Measurements from ENCODE around the gene SDHC. TPM values are rescaled to one million over a fixed set of nuclear protein-coding genes. Genes with fewer than 3 reads are reported as not detected.

SDHC gene
- total and polyA plus RNA-seq, 2 of the 13 experiments (the other 11 are each of a cell fraction or from before 2014, with no cell fraction given): 27.1 to 229 TPM

DNA sequence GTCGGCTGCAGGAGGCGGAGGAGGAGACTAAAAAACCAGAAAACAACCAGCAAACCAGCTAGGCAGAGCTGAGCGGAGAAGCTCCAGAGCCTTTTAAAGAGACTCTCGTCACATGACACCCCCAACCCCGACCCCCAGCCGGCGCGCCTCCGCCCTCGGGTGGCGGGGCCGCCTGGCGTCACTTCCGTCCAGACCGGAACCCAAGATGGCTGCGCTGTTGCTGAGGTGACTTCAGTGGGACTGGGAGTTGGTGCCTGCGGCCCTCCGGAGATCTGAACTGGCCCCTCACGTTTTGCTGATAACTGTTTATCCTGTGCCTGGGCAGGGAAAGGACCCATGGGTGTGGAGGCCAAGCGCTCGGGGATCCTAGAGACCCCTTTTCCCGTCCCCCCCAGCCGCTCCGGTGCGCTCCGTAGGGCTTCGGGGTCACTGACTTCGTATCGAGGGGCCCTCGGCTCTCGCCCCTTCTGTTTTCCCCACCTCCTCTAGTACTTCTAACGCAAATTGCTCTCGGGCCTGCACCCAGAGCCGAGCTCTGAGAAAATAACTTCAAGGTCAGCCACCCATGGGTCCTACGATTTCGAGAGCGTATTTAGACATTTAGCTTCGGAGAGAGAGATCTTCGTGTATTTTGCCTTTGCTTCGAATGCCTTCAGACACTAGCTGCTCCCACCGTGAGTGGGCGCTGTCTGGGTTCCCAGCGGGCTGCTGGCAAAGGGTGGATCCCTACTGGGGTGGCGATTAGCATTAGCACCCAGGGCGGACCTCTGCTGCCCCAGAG is at the start of gene SDHC (continued):
- TF ChIP-seq RFX5 (IDR thresholded peaks at IDR 0.05; ENCODE audit: low read depth, low read length) (peak; percentile 41; the same call in 1 of the 2 replicates), STAG1 (CRISPR knock-in tag; IDR thresholded peaks at IDR 0.05) (peak; percentile 18; the same call in 1 of the 2 replicates), SAP130 (CRISPR knock-in tag; IDR thresholded peaks at IDR 0.05; ENCODE audit: low read depth) (peak; percentile 77), ZNF879 (CRISPR knock-in tag; IDR thresholded peaks at IDR 0.05) (no peak), HNRNPUL1 (IDR thresholded peaks at IDR 0.05; ENCODE audit: low read depth, low read length) (no peak), ZNF496 (CRISPR knock-in tag; IDR thresholded peaks at IDR 0.05; ENCODE audit: insufficient replicate concordance) (no peak), ZNF367 (CRISPR knock-in tag; IDR thresholded peaks at IDR 0.05; ENCODE audit: borderline replicate concordance) (peak; percentile 84), ZNF737 (CRISPR knock-in tag; IDR thresholded peaks at IDR 0.05; ENCODE audit: borderline replicate concordance) (no peak), ZNF143 (CRISPR knock-in tag; IDR thresholded peaks at IDR 0.05) (no peak; the same call in 1 of the 2 replicates), RFXANK (CRISPR knock-in tag; IDR thresholded peaks at IDR 0.05) (no peak), SYNCRIP (IDR thresholded peaks at IDR 0.05; ENCODE audit: insufficient read depth, low read depth, low read length) (no peak)
- TF ChIP-seq, protein P1, sequence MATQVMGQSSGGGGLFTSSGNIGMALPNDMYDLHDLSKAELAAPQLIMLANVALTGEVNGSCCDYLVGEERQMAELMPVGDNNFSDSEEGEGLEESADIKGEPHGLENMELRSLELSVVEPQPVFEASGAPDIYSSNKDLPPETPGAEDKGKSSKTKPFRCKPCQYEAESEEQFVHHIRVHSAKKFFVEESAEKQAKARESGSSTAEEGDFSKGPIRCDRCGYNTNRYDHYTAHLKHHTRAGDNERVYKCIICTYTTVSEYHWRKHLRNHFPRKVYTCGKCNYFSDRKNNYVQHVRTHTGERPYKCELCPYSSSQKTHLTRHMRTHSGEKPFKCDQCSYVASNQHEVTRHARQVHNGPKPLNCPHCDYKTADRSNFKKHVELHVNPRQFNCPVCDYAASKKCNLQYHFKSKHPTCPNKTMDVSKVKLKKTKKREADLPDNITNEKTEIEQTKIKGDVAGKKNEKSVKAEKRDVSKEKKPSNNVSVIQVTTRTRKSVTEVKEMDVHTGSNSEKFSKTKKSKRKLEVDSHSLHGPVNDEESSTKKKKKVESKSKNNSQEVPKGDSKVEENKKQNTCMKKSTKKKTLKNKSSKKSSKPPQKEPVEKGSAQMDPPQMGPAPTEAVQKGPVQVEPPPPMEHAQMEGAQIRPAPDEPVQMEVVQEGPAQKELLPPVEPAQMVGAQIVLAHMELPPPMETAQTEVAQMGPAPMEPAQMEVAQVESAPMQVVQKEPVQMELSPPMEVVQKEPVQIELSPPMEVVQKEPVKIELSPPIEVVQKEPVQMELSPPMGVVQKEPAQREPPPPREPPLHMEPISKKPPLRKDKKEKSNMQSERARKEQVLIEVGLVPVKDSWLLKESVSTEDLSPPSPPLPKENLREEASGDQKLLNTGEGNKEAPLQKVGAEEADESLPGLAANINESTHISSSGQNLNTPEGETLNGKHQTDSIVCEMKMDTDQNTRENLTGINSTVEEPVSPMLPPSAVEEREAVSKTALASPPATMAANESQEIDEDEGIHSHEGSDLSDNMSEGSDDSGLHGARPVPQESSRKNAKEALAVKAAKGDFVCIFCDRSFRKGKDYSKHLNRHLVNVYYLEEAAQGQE (IDR thresholded peaks at IDR 0.05; ENCODE audit: borderline replicate concordance in 1 of 2, low read depth in 1 of 2, low read length in 2 of 2): peak in 1 of 2 experiments; percentile 32; a peak in 2 of 4 replicates
- TF ChIP-seq, protein P2, sequence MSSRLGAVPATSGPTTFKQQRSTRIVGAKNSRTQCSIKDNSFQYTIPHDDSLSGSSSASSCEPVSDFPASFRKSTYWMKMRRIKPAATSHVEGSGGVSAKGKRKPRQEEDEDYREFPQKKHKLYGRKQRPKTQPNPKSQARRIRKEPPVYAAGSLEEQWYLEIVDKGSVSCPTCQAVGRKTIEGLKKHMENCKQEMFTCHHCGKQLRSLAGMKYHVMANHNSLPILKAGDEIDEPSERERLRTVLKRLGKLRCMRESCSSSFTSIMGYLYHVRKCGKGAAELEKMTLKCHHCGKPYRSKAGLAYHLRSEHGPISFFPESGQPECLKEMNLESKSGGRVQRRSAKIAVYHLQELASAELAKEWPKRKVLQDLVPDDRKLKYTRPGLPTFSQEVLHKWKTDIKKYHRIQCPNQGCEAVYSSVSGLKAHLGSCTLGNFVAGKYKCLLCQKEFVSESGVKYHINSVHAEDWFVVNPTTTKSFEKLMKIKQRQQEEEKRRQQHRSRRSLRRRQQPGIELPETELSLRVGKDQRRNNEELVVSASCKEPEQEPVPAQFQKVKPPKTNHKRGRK (CRISPR knock-in tag; IDR thresholded peaks at IDR 0.05): no peak
- TF ChIP-seq, protein P3, sequence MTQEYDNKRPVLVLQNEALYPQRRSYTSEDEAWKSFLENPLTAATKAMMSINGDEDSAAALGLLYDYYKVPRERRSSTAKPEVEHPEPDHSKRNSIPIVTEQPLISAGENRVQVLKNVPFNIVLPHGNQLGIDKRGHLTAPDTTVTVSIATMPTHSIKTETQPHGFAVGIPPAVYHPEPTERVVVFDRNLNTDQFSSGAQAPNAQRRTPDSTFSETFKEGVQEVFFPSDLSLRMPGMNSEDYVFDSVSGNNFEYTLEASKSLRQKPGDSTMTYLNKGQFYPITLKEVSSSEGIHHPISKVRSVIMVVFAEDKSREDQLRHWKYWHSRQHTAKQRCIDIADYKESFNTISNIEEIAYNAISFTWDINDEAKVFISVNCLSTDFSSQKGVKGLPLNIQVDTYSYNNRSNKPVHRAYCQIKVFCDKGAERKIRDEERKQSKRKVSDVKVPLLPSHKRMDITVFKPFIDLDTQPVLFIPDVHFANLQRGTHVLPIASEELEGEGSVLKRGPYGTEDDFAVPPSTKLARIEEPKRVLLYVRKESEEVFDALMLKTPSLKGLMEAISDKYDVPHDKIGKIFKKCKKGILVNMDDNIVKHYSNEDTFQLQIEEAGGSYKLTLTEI (CRISPR knock-in tag; conservative IDR thresholded peaks at IDR 0.05): no peak
- TF ChIP-seq, protein P4, sequence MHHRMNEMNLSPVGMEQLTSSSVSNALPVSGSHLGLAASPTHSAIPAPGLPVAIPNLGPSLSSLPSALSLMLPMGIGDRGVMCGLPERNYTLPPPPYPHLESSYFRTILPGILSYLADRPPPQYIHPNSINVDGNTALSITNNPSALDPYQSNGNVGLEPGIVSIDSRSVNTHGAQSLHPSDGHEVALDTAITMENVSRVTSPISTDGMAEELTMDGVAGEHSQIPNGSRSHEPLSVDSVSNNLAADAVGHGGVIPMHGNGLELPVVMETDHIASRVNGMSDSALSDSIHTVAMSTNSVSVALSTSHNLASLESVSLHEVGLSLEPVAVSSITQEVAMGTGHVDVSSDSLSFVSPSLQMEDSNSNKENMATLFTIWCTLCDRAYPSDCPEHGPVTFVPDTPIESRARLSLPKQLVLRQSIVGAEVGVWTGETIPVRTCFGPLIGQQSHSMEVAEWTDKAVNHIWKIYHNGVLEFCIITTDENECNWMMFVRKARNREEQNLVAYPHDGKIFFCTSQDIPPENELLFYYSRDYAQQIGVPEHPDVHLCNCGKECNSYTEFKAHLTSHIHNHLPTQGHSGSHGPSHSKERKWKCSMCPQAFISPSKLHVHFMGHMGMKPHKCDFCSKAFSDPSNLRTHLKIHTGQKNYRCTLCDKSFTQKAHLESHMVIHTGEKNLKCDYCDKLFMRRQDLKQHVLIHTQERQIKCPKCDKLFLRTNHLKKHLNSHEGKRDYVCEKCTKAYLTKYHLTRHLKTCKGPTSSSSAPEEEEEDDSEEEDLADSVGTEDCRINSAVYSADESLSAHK (CRISPR knock-in tag; IDR thresholded peaks at IDR 0.05; ENCODE audit: borderline replicate concordance): no peak
- TF ChIP-seq, protein P5, sequence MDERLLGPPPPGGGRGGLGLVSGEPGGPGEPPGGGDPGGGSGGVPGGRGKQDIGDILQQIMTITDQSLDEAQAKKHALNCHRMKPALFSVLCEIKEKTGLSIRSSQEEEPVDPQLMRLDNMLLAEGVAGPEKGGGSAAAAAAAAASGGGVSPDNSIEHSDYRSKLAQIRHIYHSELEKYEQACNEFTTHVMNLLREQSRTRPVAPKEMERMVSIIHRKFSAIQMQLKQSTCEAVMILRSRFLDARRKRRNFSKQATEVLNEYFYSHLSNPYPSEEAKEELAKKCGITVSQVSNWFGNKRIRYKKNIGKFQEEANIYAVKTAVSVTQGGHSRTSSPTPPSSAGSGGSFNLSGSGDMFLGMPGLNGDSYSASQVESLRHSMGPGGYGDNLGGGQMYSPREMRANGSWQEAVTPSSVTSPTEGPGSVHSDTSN (CRISPR knock-in tag; IDR thresholded peaks at IDR 0.05): no peak; the same call in 1 of the 2 replicates
- TF ChIP-seq, protein P6, sequence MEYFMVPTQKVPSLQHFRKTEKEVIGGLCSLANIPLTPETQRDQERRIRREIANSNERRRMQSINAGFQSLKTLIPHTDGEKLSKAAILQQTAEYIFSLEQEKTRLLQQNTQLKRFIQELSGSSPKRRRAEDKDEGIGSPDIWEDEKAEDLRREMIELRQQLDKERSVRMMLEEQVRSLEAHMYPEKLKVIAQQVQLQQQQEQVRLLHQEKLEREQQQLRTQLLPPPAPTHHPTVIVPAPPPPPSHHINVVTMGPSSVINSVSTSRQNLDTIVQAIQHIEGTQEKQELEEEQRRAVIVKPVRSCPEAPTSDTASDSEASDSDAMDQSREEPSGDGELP (IDR thresholded peaks at IDR 0.05; ENCODE audit: borderline replicate concordance, low read depth): no peak
